ENCODE data around the gene ZNF606. TPM values are rescaled to one million over a fixed set of nuclear protein-coding genes. Genes with fewer than 3 reads are reported as not detected.

ZNF606 gene
- total RNA-seq, 3 donors from 2014 or later = 11.6 to 17.1 (median 13.8) TPM

GRCh38 chr19:57947419-57948134, 55.0 kb downstream of the ZNF606 start, which contains the start of gene ZNF256:
ZNF256 (minus strand) TSS chr19:57947706; CDS start chr19:57947474, 232 bp downstream.
- H3K9me3 ChIP-seq = peaks cover 63% of the 10 kb centered on the region
- H3K36me3 ChIP-seq (ENCODE audit: low read depth) = no peaks in the 10 kb centered on the region
- peak within 1 kb of the TSS; percentile 67 for H3K4me3 ChIP-seq
- ATAC-seq = peak; percentile 99
- DNase-seq = peak; percentile 94 to 95 (median 94)
- peaks cover 5% of the 10 kb centered on the region for H3K4me1 ChIP-seq (ENCODE audit: low read depth)
- intact Hi-C loops (cut with DNase I, micrococcal nuclease) = no loop called here
- TF ChIP-seq, protein P1, sequence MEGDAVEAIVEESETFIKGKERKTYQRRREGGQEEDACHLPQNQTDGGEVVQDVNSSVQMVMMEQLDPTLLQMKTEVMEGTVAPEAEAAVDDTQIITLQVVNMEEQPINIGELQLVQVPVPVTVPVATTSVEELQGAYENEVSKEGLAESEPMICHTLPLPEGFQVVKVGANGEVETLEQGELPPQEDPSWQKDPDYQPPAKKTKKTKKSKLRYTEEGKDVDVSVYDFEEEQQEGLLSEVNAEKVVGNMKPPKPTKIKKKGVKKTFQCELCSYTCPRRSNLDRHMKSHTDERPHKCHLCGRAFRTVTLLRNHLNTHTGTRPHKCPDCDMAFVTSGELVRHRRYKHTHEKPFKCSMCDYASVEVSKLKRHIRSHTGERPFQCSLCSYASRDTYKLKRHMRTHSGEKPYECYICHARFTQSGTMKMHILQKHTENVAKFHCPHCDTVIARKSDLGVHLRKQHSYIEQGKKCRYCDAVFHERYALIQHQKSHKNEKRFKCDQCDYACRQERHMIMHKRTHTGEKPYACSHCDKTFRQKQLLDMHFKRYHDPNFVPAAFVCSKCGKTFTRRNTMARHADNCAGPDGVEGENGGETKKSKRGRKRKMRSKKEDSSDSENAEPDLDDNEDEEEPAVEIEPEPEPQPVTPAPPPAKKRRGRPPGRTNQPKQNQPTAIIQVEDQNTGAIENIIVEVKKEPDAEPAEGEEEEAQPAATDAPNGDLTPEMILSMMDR (IDR thresholded peaks at IDR 0.05) = peak; percentile 62

GRCh38 chr19:57947088-57947418, 55.6 kb downstream of the ZNF606 start:
- peaks cover 3% of the 10 kb centered on the region for H3K36me3 ChIP-seq (ENCODE audit: low read depth)
- ATAC-seq = peak; percentile 10
- DNase-seq = no peak
- H3K9me3 ChIP-seq = peaks cover 68% of the 10 kb centered on the region
- intact Hi-C loops (cut with DNase I, micrococcal nuclease) = no loop called here
- TF ChIP-seq, protein P1 (IDR thresholded peaks at IDR 0.05) = no peak
- peak overlapping the region; percentile 67 for H3K4me3 ChIP-seq
- peaks cover 5% of the 10 kb centered on the region for H3K4me1 ChIP-seq (ENCODE audit: low read depth)

GRCh38 chr19:57946316-57946715, 56.3 kb downstream of the ZNF606 start:
- no peak for DNase-seq
- Histone ChIP-seq H3K36me3 (ENCODE audit: low read depth) (peaks cover 10% of the 10 kb centered on the region), H3K9me3 (peaks cover 76% of the 10 kb centered on the region), H3K4me1 (ENCODE audit: low read depth) (peaks cover 5% of the 10 kb centered on the region), H3K4me3 (no peak overlapping the region)
- TF ChIP-seq, protein P1 (IDR thresholded peaks at IDR 0.05) = no peak
- no peak for ATAC-seq
- intact Hi-C loops (cut with DNase I, micrococcal nuclease) = no loop called here

GRCh38 chr19:57941593-57941992, 61.0 kb downstream of the ZNF606 start:
- Histone ChIP-seq H3K4me1 (ENCODE audit: low read depth) (peaks cover 2% of the 10 kb centered on the region), H3K9me3 (peaks cover 93% of the 10 kb centered on the region), H3K36me3 (ENCODE audit: low read depth) (peaks cover 12% of the 10 kb centered on the region), H3K4me3 (no peak overlapping the region)
- intact Hi-C loops (cut with DNase I, micrococcal nuclease) = no loop called here
- TF ChIP-seq, protein P1 (IDR thresholded peaks at IDR 0.05) = no peak
- ATAC-seq (no peak), DNase-seq (no peak)

GRCh38 chr19:57935731-57936130, 66.9 kb downstream of the ZNF606 start:
- no peaks in the 10 kb centered on the region for H3K36me3 ChIP-seq (ENCODE audit: low read depth)
- TF ChIP-seq, protein P1 (IDR thresholded peaks at IDR 0.05) = no peak
- ATAC-seq = no peak
- H3K9me3 ChIP-seq = peaks cover 98% of the 10 kb centered on the region
- no peak for DNase-seq
- no peak overlapping the region for H3K4me3 ChIP-seq
- intact Hi-C loops (cut with DNase I, micrococcal nuclease) = no loop called here
- H3K4me1 ChIP-seq (ENCODE audit: low read depth) = no peaks in the 10 kb centered on the region
